ENCODE results near the gene MYO15A.

MYO15A gene

GRCh38 chr17:18198530-18198929 is 90.0 kb downstream of the MYO15A start:
- Histone ChIP-seq H3K9me3 (no peaks in the 10 kb centered on the region), H3K4me1 (peaks cover 0 to 54% (median 25%) of the 10 kb centered on the region in 4 donors), H3K27ac (no peak overlapping the region), H3K4me3 (no peak overlapping the region), H3K27me3 (no peaks in the 10 kb centered on the region), H3K36me3 (peaks cover 33 to 87% (median 43%) of the 10 kb centered on the region in 3 donors)
- intact Hi-C loops (cut with DNase I; ENCODE audit: low total_unique reads): no loop called here
- no peak for DNase-seq
- no peak for TF ChIP-seq CTCF (IDR thresholded peaks at IDR 0.05)

GRCh38 chr17:18201108-18201507 is 92.6 kb downstream of the MYO15A start:
- no peak for TF ChIP-seq CTCF (IDR thresholded peaks at IDR 0.05)
- intact Hi-C loops (cut with DNase I; ENCODE audit: low total_unique reads): no loop called here
- no peak overlapping the region for H3K27ac ChIP-seq
- H3K36me3 ChIP-seq: peaks cover 26 to 91% (median 45%) of the 10 kb centered on the region in 3 donors
- no peak overlapping the region for H3K4me3 ChIP-seq
- no peaks in the 10 kb centered on the region for H3K9me3 ChIP-seq
- DNase-seq: no peak
- no peaks in the 10 kb centered on the region for H3K27me3 ChIP-seq
- peaks cover 0 to 44% (median 26%) of the 10 kb centered on the region in 4 donors for H3K4me1 ChIP-seq

- no peaks in the 10 kb centered on the region for H3K27me3 ChIP-seq
- H3K27ac ChIP-seq: no peak overlapping the region
- H3K36me3 ChIP-seq: peaks cover 26 to 91% (median 46%) of the 10 kb centered on the region in 3 donors
- peaks cover 0 to 25% (median 13%) of the 10 kb centered on the region in 4 donors for H3K4me1 ChIP-seq
- no peak for DNase-seq
- H3K4me3 ChIP-seq: no peak overlapping the region
- intact Hi-C loops (cut with DNase I; ENCODE audit: low total_unique reads): no loop called here
- H3K9me3 ChIP-seq: no peaks in the 10 kb centered on the region
- TF ChIP-seq CTCF (IDR thresholded peaks at IDR 0.05): no peak
Measured at GRCh38 chr17:18203308-18203707, 94.8 kb downstream of the MYO15A start.

GRCh38 chr17:18205861-18206260 is 97.3 kb downstream of the MYO15A start:
- Histone ChIP-seq H3K9me3 (no peaks in the 10 kb centered on the region), H3K27ac (no peak overlapping the region), H3K4me1 (peaks cover 0 to 17% (median 0%) of the 10 kb centered on the region in 4 donors), H3K36me3 (peaks cover 48 to 93% (median 68%) of the 10 kb centered on the region in 3 donors), H3K4me3 (no peak overlapping the region), H3K27me3 (no peaks in the 10 kb centered on the region)
- intact Hi-C loops (cut with DNase I; ENCODE audit: low total_unique reads): no loop called here
- DNase-seq: no peak
- TF ChIP-seq CTCF (IDR thresholded peaks at IDR 0.05): no peak

GRCh38 chr17:18206962-18207361 is 98.4 kb downstream of the MYO15A start:
- H3K36me3 ChIP-seq: peaks cover 55 to 97% (median 69%) of the 10 kb centered on the region in 3 donors
- intact Hi-C loops (cut with DNase I; ENCODE audit: low total_unique reads): no loop called here

More at GRCh38 chr17:18206962-18207361, 98.4 kb downstream of the MYO15A start:
- Histone ChIP-seq H3K27ac (no peak overlapping the region), H3K4me1 (peaks cover 0 to 17% (median 0%) of the 10 kb centered on the region in 4 donors), H3K9me3 (no peaks in the 10 kb centered on the region), H3K4me3 (no peak overlapping the region), H3K27me3 (no peaks in the 10 kb centered on the region)
- no peak for TF ChIP-seq CTCF (IDR thresholded peaks at IDR 0.05)
- DNase-seq: no peak
